ENCODE results near the gene CEP41. TPM values are rescaled to one million over a fixed set of nuclear protein-coding genes. Genes with fewer than 3 reads are reported as not detected.

CEP41 gene
- total and polyA plus RNA-seq, 2 of the 13 experiments (the other 11 are each of a cell fraction or from before 2014, with no cell fraction given) = 8.7 to 9.0 TPM

- TF ChIP-seq SP2 (CRISPR knock-in tag; IDR thresholded peaks at IDR 0.05) (no peak), NFE2L2 (IDR thresholded peaks at IDR 0.05; ENCODE audit: low read length) (no peak)
Observed at GRCh38 chr7:130383187-130383980, 57.4 kb downstream of the CEP41 start (continued).

- DNase-seq (ENCODE audit: low spot score) (no peak), ATAC-seq (no peak), FAIRE-seq (no peak)
- in situ Hi-C loops (cut with HindIII; ENCODE audit: extremely low pct_ligation_motif_present, low pct_unique_long_range_greater_than_20kb) (no loop called here), intact Hi-C loops (cut with micrococcal nuclease; ENCODE audit: unreplicated experiment) (no loop called here)
- ChIA-PET CTCF (ENCODE audit: low intra/inter-chr PET ratio, low total read pairs) (no interaction called here), POLR2A (no interaction called here)
- H3K36me3 ChIP-seq (replicated peaks in 1 of 2; ENCODE audit: control insufficient read depth in 1 of 2, insufficient read depth in 2 of 2, low read length in 2 of 2) = no peaks in the 10 kb centered on the region
- no peaks in the 10 kb centered on the region for H4K20me1 ChIP-seq (ENCODE audit: insufficient read depth, low read length)
- H3K4me1 ChIP-seq (ENCODE audit: insufficient read depth, low read length) = peaks cover 21% of the 10 kb centered on the region
- H3K79me2 ChIP-seq (ENCODE audit: insufficient read depth, low read length) = no peaks in the 10 kb centered on the region
- H3K27me3 ChIP-seq (ENCODE audit: control insufficient read depth in 1 of 2, insufficient read depth in 2 of 2, low read length in 2 of 2) = peaks cover 4 to 20% of the 10 kb centered on the region in 2 experiments; a peak in 3 of 5 replicates
- H3K4me2 ChIP-seq (ENCODE audit: low read depth, low read length) = no peak overlapping the region
- 78% methylated on average over 38 of the region's 41 CpGs for WGBS (ENCODE audit: low lambda C conversion rate)
- H2AFZ ChIP-seq (ENCODE audit: low read length) = no peak overlapping the region
- H3K27ac ChIP-seq (ENCODE audit: extremely low read length, insufficient read depth, low read length) = no peak overlapping the region
- H3K4me3 ChIP-seq (replicated peaks in 1 of 3; ENCODE audit: insufficient read depth in 1 of 3, low read depth in 2 of 3, low read length in 3 of 3) = no peak overlapping the region
- no TSS peak for BruUV-seq (replicated peaks)
- no peaks in the 10 kb centered on the region for H3K9me3 ChIP-seq (ENCODE audit: low read length)
- TF ChIP-seq LRRFIP1 (CRISPR knock-in tag; conservative IDR thresholded peaks at IDR 0.05) (no peak), ZBTB38 (CRISPR knock-in tag; IDR thresholded peaks at IDR 0.05) (peak; percentile 55; the same call in 1 of the 2 replicates), ZBTB33 (CRISPR knock-in tag; IDR thresholded peaks at IDR 0.05) (peak; percentile 96), CTCF (CRISPR knock-in tag; IDR thresholded peaks at IDR 0.05) (peak; percentile 31), MNT (IDR thresholded peaks at IDR 0.05) (peak; percentile 41), HMGA1 (CRISPR knock-in tag; conservative IDR thresholded peaks at IDR 0.05) (no peak), HOXA3 (CRISPR knock-in tag; IDR thresholded peaks at IDR 0.05) (0 out of 2 replicates have a peak, but pooled peaks have one; percentile 34), RBAK (CRISPR knock-in tag; IDR thresholded peaks at IDR 0.05) (no peak)
- H3K9ac ChIP-seq (ENCODE audit: insufficient read depth, low read depth, low read length) = no peak overlapping the region
Observed at GRCh38 chr7:130381468-130382312, 59.1 kb downstream of the CEP41 start.

All from HepG2 (cell line).